DMS79 treated with DMSO at 0.1 percent for 48 hours (cell line): ENCODE data around the gene DNM2.
"Not testable (repeated sequence)": the region's sequence is repeated elsewhere in the genome, so short reads cannot be mapped to it uniquely, and the experiment has no call there.

ENCODE experiments used
- DNase-seq: peaks from one replicate; lab custom pipeline; 2025; lab: John Stamatoyannopoulos, UW

The DNM2 gene

GRCh38 chr19:10725415-10725814 is 7.5 kb downstream of the DNM2 start:
- no peak for DNase-seq

- DNase-seq, result no peak
Observed at GRCh38 chr19:10726268-10726667, 8.4 kb downstream of the DNM2 start.

- no peak for DNase-seq
Observed at GRCh38 chr19:10727685-10728201, 9.9 kb downstream of the DNM2 start.

- DNase-seq, result no peak
Observed at GRCh38 chr19:10729411-10729810, 11.5 kb downstream of the DNM2 start.

GRCh38 chr19:10730932-10731331 is 13.1 kb downstream of the DNM2 start:
- DNase-seq, result no peak

GRCh38 chr19:10735741-10736140 is 17.9 kb downstream of the DNM2 start:
- no peak for DNase-seq

GRCh38 chr19:10736189-10736588 is 18.3 kb downstream of the DNM2 start:
- no peak for DNase-seq

GRCh38 chr19:10736916-10737551 is 19.2 kb downstream of the DNM2 start:
- no peak for DNase-seq

- no peak for DNase-seq
Observed at GRCh38 chr19:10737722-10738121, 19.8 kb downstream of the DNM2 start.

GRCh38 chr19:10740798-10741197 is 22.9 kb downstream of the DNM2 start:
- DNase-seq, result no peak

GRCh38 chr19:10742476-10742875 is 24.6 kb downstream of the DNM2 start:
- DNase-seq, result no peak

- DNase-seq, result no peak
Observed at GRCh38 chr19:10744253-10744798, 26.4 kb downstream of the DNM2 start.

- no peak for DNase-seq
Observed at GRCh38 chr19:10744801-10745293, 27.0 kb downstream of the DNM2 start.

GRCh38 chr19:10746437-10746836 is 28.6 kb downstream of the DNM2 start:
- not testable (repeated sequence) for DNase-seq

- no peak for DNase-seq
Observed at GRCh38 chr19:10747271-10747670, 29.4 kb downstream of the DNM2 start.

- no peak for DNase-seq
Observed at GRCh38 chr19:10747674-10748073, 29.8 kb downstream of the DNM2 start.

GRCh38 chr19:10748195-10748926 is 30.5 kb downstream of the DNM2 start:
- DNase-seq, result no peak

- DNase-seq, result peak; percentile 12
Observed at GRCh38 chr19:10748927-10749434, 31.1 kb downstream of the DNM2 start.

GRCh38 chr19:10749435-10750384 is 31.8 kb downstream of the DNM2 start:
- DNase-seq, result no peak

GRCh38 chr19:10751109-10751953 is 33.5 kb downstream of the DNM2 start:
- DNase-seq, result no peak
